ENCODE results near the gene AMDHD2. TPM values are rescaled to one million over a fixed set of nuclear protein-coding genes. Genes with fewer than 3 reads are reported as not detected.

AMDHD2 gene
- total RNA-seq, 2 experiments from 2014 or later, result 15.3 to 18.6 TPM

DNA sequence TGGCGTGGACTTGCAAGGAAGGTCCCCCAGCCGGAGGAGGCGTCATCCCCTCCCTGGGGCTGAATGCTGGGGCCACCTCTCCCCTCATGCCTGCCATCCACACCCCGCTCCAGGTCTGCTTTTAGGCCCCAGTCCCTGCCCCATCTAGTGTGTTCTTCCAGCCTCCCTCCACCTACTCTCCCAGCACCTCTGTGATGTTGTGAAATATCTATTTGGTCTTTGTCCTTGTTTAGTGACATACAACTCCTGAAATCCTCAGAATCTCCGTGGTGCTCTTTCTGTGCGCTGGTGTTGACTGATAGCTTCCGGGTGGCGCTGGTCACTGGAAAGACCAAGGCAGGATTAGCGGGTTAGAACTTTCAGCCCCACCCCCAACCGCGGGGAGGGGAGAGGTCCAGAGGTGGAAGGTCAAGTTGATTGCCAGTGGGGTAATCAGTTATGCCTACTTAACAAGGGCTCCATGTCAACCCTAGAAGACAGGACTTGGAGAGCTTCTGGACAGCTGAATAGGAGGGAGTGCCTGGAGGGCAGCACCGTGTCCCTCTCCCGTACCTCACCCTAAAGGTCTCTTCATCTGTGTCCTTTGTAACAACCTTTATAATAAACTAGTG, 35.2 kb upstream of the AMDHD2 start:
- H3K36me3 Mint-ChIP-seq (ENCODE audit: low read depth), result peaks cover 1% of the 10 kb centered on the region
- no peaks in the 10 kb centered on the region for H3K27me3 Mint-ChIP-seq (ENCODE audit: low read depth)
- DNase-seq, result no peak
- CTCF ChIA-PET, result no interaction called here
- H3K4me3 Mint-ChIP-seq, result no peak overlapping the region
- no peak overlapping the region for H3K27ac Mint-ChIP-seq
- H3K4me1 Mint-ChIP-seq (ENCODE audit: low read depth), result peaks cover 16% of the 10 kb centered on the region
- intact Hi-C loops (cut with micrococcal nuclease), result loop anchor here (5.0 kb wide), 1 partner anchor 233 kb away; the partner anchor contains the start of gene ECI1
- no peaks in the 10 kb centered on the region for H3K9me3 Mint-ChIP-seq

DNA sequence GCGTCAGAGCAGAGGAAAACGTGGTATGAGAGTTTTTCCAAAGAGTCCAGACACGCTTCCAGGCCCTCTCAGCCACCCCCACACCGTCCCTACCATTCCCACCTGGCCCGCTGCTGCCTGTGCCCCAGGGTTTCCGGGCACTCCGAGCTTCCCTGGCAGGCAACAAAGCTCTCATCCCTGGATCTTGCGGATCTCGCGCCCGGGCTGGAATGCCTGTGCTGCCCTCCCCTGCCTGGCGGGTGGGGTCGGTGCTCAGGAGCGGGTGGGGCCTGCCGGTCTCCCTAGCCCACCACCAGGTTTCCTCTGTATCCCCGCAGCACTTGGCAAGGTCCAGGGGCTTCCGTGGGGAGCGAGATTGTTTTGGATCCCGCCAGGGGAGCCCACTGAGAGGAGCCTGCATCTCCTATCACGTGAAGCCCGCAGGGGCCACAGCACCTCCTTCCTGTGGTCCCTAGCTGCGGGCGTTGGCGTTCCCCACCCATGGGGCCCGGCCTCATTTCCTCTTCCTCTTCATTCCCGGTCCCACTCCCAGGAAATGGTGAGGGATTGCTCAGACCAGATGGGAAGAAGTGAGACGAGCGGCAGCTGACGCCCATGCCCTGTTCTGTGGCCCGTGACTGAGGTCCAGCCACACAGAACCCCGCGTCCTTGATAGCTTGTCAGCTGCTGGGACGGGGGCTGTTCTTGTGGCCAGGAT, 34.2 kb upstream of the AMDHD2 start:
- H3K27me3 Mint-ChIP-seq (ENCODE audit: low read depth), result no peaks in the 10 kb centered on the region
- no peak for DNase-seq
- peaks cover 16% of the 10 kb centered on the region for H3K4me1 Mint-ChIP-seq (ENCODE audit: low read depth)
- intact Hi-C loops (cut with micrococcal nuclease), result loop anchor here (2.0 to 5.0 kb wide), 2 partner anchors 234 to 291 kb away; partner anchors contain the start of gene ECI1
- no peaks in the 10 kb centered on the region for H3K9me3 Mint-ChIP-seq
- CTCF ChIA-PET, result interaction anchor here (0.9 to 1.2 kb wide), 3 partner anchors 9 to 16 kb away, joined by 3 read pairs; partner anchors contain the start of gene TBC1D24
- no peak overlapping the region for H3K27ac Mint-ChIP-seq
- H3K36me3 Mint-ChIP-seq (ENCODE audit: low read depth), result peaks cover 1% of the 10 kb centered on the region
- no peak overlapping the region for H3K4me3 Mint-ChIP-seq

- intact Hi-C loops (cut with micrococcal nuclease), result loop anchor here (1.0 to 5.0 kb wide), 6 partner anchors 13 to 292 kb away; partner anchors contain the start of genes ABCA3, CCNF, ECI1 and RNPS1
- peak; percentile 94 for DNase-seq
- H3K9me3 Mint-ChIP-seq, result no peaks in the 10 kb centered on the region
- H3K36me3 Mint-ChIP-seq (ENCODE audit: low read depth), result peaks cover 1% of the 10 kb centered on the region
- H3K27ac Mint-ChIP-seq, result peak overlapping the region; percentile 69
- peaks cover 16% of the 10 kb centered on the region for H3K4me1 Mint-ChIP-seq (ENCODE audit: low read depth)
- peak overlapping the region; percentile 10 for H3K4me3 Mint-ChIP-seq
- no peaks in the 10 kb centered on the region for H3K27me3 Mint-ChIP-seq (ENCODE audit: low read depth)
- CTCF ChIA-PET, result interaction anchor here (0.9 to 1.6 kb wide), 4 partner anchors 10 to 15 kb away, joined by 3 to 8 read pairs (median 3); partner anchors contain the start of gene TBC1D24
Observed at GRCh38 chr16:2486645-2487516, 33.3 kb upstream of the AMDHD2 start.

- no peak for DNase-seq
- Mint-ChIP-seq H3K9me3 (no peaks in the 10 kb centered on the region), H3K36me3 (ENCODE audit: low read depth) (peaks cover 1% of the 10 kb centered on the region), H3K27ac (peak overlapping the region; percentile 69), H3K4me1 (ENCODE audit: low read depth) (peaks cover 16% of the 10 kb centered on the region), H3K27me3 (ENCODE audit: low read depth) (no peaks in the 10 kb centered on the region), H3K4me3 (peak overlapping the region; percentile 10)
- CTCF ChIA-PET, result interaction anchor here (1.6 kb wide), 1 partner anchor 14 kb away, joined by 8 read pairs; no protein-coding TSS in a partner anchor
- intact Hi-C loops (cut with micrococcal nuclease), result loop anchor here (1.0 to 5.0 kb wide), 6 partner anchors 13 to 293 kb away; partner anchors contain the start of genes ABCA3, CCNF, ECI1 and RNPS1
Observed at GRCh38 chr16:2487517-2487842, 32.7 kb upstream of the AMDHD2 start.

- intact Hi-C loops (cut with micrococcal nuclease), result loop anchor here (1.0 to 5.0 kb wide), 6 partner anchors 14 to 293 kb away; partner anchors contain the start of genes ABCA3, CCNF, ECI1 and RNPS1
Observed at GRCh38 chr16:2487903-2488531, 32.2 kb upstream of the AMDHD2 start.

GRCh38 chr16:2489581-2489980, 30.6 kb upstream of the AMDHD2 start:
- intact Hi-C loops (cut with micrococcal nuclease), result loop anchor here (5.0 kb wide), 1 partner anchor 237 kb away; the partner anchor contains the start of gene ECI1
- CTCF ChIA-PET, result no interaction called here
- H3K4me1 Mint-ChIP-seq (ENCODE audit: low read depth), result peaks cover 16% of the 10 kb centered on the region
- no peak overlapping the region for H3K4me3 Mint-ChIP-seq
- no peak overlapping the region for H3K27ac Mint-ChIP-seq
- DNase-seq, result no peak
- no peaks in the 10 kb centered on the region for H3K27me3 Mint-ChIP-seq (ENCODE audit: low read depth)
- H3K9me3 Mint-ChIP-seq, result no peaks in the 10 kb centered on the region
- H3K36me3 Mint-ChIP-seq (ENCODE audit: low read depth), result peaks cover 1% of the 10 kb centered on the region

More at GRCh38 chr16:2487903-2488531, 32.2 kb upstream of the AMDHD2 start:
- Mint-ChIP-seq H3K27ac (no peak overlapping the region), H3K4me1 (ENCODE audit: low read depth) (peaks cover 16% of the 10 kb centered on the region), H3K27me3 (ENCODE audit: low read depth) (no peaks in the 10 kb centered on the region), H3K36me3 (ENCODE audit: low read depth) (peaks cover 1% of the 10 kb centered on the region), H3K4me3 (no peak overlapping the region), H3K9me3 (no peaks in the 10 kb centered on the region)
- DNase-seq, result no peak
- CTCF ChIA-PET, result interaction anchor here (0.6 to 1.6 kb wide), 3 partner anchors 13 to 325 kb away, joined by 3 to 8 read pairs (median 3); no protein-coding TSS in a partner anchor

GRCh38 chr16:2490190-2491105, 29.7 kb upstream of the AMDHD2 start:
- Mint-ChIP-seq H3K9me3 (no peaks in the 10 kb centered on the region), H3K27me3 (ENCODE audit: low read depth) (no peaks in the 10 kb centered on the region), H3K4me3 (no peak overlapping the region), H3K4me1 (ENCODE audit: low read depth) (peaks cover 16% of the 10 kb centered on the region), H3K36me3 (ENCODE audit: low read depth) (peaks cover 1% of the 10 kb centered on the region), H3K27ac (no peak overlapping the region)
- DNase-seq, result no peak
- CTCF ChIA-PET, result interaction anchor here (0.7 kb wide), 1 partner anchor 10 kb away, joined by 4 read pairs; no protein-coding TSS in a partner anchor
- intact Hi-C loops (cut with micrococcal nuclease), result no loop called here

DNA sequence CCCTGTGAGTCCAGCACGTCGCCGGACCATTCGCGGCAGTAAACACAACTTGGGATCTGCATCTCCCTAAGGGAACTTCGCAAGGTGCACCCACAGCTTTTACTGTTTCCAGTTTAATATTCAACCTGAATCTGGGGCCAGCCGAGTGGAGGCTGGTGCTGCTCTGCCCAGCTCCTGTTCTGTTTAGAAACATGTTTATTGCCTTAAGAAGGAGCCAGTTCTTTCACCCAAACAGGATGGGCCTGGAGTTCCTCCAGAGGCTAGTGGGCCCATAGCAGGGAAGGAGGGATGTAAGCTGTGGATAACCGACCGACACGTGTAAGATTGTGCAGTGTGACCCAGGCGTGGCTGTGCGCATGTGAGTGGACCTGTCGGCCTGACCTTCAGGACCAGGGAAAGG, 27.9 kb upstream of the AMDHD2 start:
- Mint-ChIP-seq H3K9me3 (no peaks in the 10 kb centered on the region), H3K27me3 (ENCODE audit: low read depth) (no peaks in the 10 kb centered on the region), H3K27ac (no peak overlapping the region), H3K36me3 (ENCODE audit: low read depth) (no peaks in the 10 kb centered on the region), H3K4me1 (ENCODE audit: low read depth) (peaks cover 8% of the 10 kb centered on the region), H3K4me3 (no peak overlapping the region)
- DNase-seq, result no peak
- intact Hi-C loops (cut with micrococcal nuclease), result no loop called here
- CTCF ChIA-PET, result no interaction called here

DNA sequence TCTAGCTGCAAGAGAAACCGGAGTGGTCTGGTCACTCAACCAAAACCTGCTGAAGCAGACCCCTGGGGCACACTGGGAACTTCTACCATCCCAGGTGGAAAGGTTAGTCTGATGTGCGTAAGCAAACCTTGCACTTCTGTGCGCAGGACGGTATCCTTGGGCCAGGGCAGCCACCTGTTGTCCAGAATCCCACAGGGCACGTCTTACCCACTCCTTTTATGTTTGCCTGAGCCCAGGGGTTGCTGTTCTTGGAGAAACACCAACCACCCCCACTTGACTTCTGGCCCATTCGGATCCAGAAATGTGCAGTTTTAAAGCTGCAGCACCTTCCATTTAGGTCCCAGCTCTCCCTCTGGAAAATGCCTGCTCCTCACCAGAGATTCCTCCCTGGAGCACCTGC, 26.6 kb upstream of the AMDHD2 start:
- Mint-ChIP-seq H3K27ac (no peak overlapping the region), H3K4me1 (ENCODE audit: low read depth) (no peaks in the 10 kb centered on the region), H3K36me3 (ENCODE audit: low read depth) (peaks cover 2% of the 10 kb centered on the region), H3K9me3 (no peaks in the 10 kb centered on the region), H3K4me3 (no peak overlapping the region), H3K27me3 (ENCODE audit: low read depth) (no peaks in the 10 kb centered on the region)
- intact Hi-C loops (cut with micrococcal nuclease), result no loop called here
- CTCF ChIA-PET, result no interaction called here
- no peak for DNase-seq

GRCh38 chr16:2494616-2495015, 25.6 kb upstream of the AMDHD2 start:
- no peaks in the 10 kb centered on the region for H3K9me3 Mint-ChIP-seq
- H3K36me3 Mint-ChIP-seq (ENCODE audit: low read depth), result peaks cover 2% of the 10 kb centered on the region
- intact Hi-C loops (cut with micrococcal nuclease), result no loop called here
- no peak overlapping the region for H3K27ac Mint-ChIP-seq
- no peaks in the 10 kb centered on the region for H3K27me3 Mint-ChIP-seq (ENCODE audit: low read depth)
- CTCF ChIA-PET, result no interaction called here
- no peak for DNase-seq
- H3K4me1 Mint-ChIP-seq (ENCODE audit: low read depth), result no peaks in the 10 kb centered on the region
- no peak overlapping the region for H3K4me3 Mint-ChIP-seq

- H3K36me3 Mint-ChIP-seq (ENCODE audit: low read depth), result peaks cover 2% of the 10 kb centered on the region
- H3K4me3 Mint-ChIP-seq, result no peak overlapping the region
- CTCF ChIA-PET, result no interaction called here
- no peak overlapping the region for H3K27ac Mint-ChIP-seq
- no peaks in the 10 kb centered on the region for H3K27me3 Mint-ChIP-seq (ENCODE audit: low read depth)
- no peak for DNase-seq
- intact Hi-C loops (cut with micrococcal nuclease), result no loop called here
- no peaks in the 10 kb centered on the region for H3K4me1 Mint-ChIP-seq (ENCODE audit: low read depth)
- H3K9me3 Mint-ChIP-seq, result no peaks in the 10 kb centered on the region
Observed at GRCh38 chr16:2495041-2495440, 25.1 kb upstream of the AMDHD2 start.

Data from activated naive CD4-positive, alpha-beta T cell treated with anti-CD3 and anti-CD28 coated beads for 36 hours (primary cell).